ENCODE measurements around the gene CCDC154. TPM values are rescaled to one million over a fixed set of nuclear protein-coding genes. Genes with fewer than 3 reads are reported as not detected.

CCDC154 gene
- total and polyA plus RNA-seq, 2 donors (not counting 1 experiment from before 2014, with no cell fraction given) = 12.4 to 22.9 TPM

DNA sequence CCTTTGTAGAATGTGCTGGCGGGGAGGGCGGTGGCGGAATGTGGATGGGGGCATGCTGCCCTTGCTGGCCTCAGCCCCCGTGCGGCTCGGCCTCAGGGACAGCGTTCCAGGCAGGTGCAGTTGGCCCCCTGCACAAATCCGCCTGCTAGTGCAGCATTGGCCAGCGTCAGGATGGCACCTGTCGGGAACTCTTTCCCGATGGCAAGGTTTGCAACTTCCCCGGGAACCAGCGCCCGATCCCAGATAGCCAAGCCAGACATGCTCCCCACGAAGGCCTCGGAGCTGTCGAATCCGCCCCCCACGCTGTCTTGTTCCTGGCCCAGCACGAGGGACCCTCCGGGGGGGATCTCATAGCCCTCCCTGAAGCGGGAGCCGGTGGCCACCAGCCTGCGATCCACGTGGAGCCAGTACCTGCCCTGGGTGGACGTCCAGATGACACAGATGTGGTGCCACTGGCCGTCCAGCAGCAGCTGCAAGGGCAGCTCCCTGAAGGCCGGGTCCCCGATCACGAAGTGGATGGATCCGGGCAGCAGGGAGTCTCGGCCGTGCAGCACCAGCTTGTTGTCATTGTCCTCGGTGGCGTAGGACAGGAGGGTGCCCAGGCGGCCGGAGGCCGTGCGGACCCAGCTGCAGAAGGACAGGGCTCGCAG, 41.6 kb upstream of the CCDC154 start:
- Histone ChIP-seq H3K9me3 (ENCODE audit: control extremely low read depth in 1 of 3, control insufficient read depth in 2 of 3, insufficient read depth in 1 of 3, low read length in 2 of 3) (peaks cover 0 to 11% (median 0%) of the 10 kb centered on the region in 3 donors), H3K27me3 (replicated peaks in 1 of 4; ENCODE audit: control extremely low read depth in 1 of 4, control insufficient read depth in 3 of 4, insufficient read depth in 4 of 4, low read length in 3 of 4) (no peaks in the 10 kb centered on the region), H3K4me3 (ENCODE audit: control extremely low read depth in 1 of 5, extremely low read depth in 1 of 5, insufficient read depth in 1 of 5, low read depth in 2 of 5, low read length in 4 of 5) (no peak overlapping the region), H3K36me3 (replicated peaks in 1 of 2; ENCODE audit: control extremely low read depth in 1 of 2, control insufficient read depth in 1 of 2, extremely low read depth in 1 of 2, insufficient read depth in 2 of 2, low read length in 1 of 2) (no peaks in the 10 kb centered on the region), H3K4me1 (ENCODE audit: control insufficient read depth in 2 of 2, insufficient read depth in 2 of 2, low read length in 2 of 2) (peaks cover 11 to 17% of the 10 kb centered on the region in 2 donors), H3K27ac (ENCODE audit: low read length in 2 of 2) (no peak overlapping the region), H3K9ac (ENCODE audit: low read length) (no peak overlapping the region), H3K4me2 (replicated peaks; ENCODE audit: low read depth, low read length, poor library complexity, severe bottlenecking) (no peak overlapping the region), H2AFZ (ENCODE audit: insufficient read depth, low read depth, low read length, poor library complexity, severe bottlenecking) (no peak overlapping the region), H4K20me1 (ENCODE audit: control insufficient read depth, insufficient read depth, low read length, poor library complexity, severe bottlenecking) (no peaks in the 10 kb centered on the region), H3K79me2 (ENCODE audit: control insufficient read depth, insufficient read depth, low read length) (no peaks in the 10 kb centered on the region)
- TF ChIP-seq, protein P1, sequence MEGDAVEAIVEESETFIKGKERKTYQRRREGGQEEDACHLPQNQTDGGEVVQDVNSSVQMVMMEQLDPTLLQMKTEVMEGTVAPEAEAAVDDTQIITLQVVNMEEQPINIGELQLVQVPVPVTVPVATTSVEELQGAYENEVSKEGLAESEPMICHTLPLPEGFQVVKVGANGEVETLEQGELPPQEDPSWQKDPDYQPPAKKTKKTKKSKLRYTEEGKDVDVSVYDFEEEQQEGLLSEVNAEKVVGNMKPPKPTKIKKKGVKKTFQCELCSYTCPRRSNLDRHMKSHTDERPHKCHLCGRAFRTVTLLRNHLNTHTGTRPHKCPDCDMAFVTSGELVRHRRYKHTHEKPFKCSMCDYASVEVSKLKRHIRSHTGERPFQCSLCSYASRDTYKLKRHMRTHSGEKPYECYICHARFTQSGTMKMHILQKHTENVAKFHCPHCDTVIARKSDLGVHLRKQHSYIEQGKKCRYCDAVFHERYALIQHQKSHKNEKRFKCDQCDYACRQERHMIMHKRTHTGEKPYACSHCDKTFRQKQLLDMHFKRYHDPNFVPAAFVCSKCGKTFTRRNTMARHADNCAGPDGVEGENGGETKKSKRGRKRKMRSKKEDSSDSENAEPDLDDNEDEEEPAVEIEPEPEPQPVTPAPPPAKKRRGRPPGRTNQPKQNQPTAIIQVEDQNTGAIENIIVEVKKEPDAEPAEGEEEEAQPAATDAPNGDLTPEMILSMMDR (IDR thresholded peaks at IDR 0.05) = no peak
- no peak for TF ChIP-seq EZH2 (IDR thresholded peaks at IDR 0.05; ENCODE audit: borderline replicate concordance, insufficient read depth, low read depth, low read length, poor library complexity, severe bottlenecking)
- Mint-ChIP-seq H3K4me3 (no peak overlapping the region), H3K27ac (no peak overlapping the region), H3K9me3 (ENCODE audit: insufficient read depth) (no peaks in the 10 kb centered on the region), H3K4me1 (peaks cover 16% of the 10 kb centered on the region), H3K27me3 (no peaks in the 10 kb centered on the region)
- POLR2A ChIA-PET = interaction anchor here (0.7 kb wide), 1 partner anchor 182 kb away, joined by 3 read pairs; no protein-coding TSS in a partner anchor
- intact Hi-C loops (cut with micrococcal nuclease) = no loop called here
- no peak for DNase-seq
- 96% methylated on average over 39 of the region's 40 CpGs for WGBS (ENCODE audit: insufficient coverage)
- no peak for ATAC-seq (ENCODE audit: low read depth)
- CTCF ChIA-PET = no interaction called here
